ENCODE measurements around the gene C20orf96. TPM values are rescaled to one million over a fixed set of nuclear protein-coding genes. Genes with fewer than 3 reads are reported as not detected.
A peak's percentile ranks its signal among the peaks of the same experiment; 100 is the strongest.

C20orf96 gene
- total and polyA plus RNA-seq, 2 of the 4 experiments (the other 2 are of a cell fraction), result 2.0 to 9.8 TPM

- Histone ChIP-seq H3K27me3 (ENCODE audit: control insufficient read depth, insufficient read depth, low read length) (no peaks in the 10 kb centered on the region), H3K56ac (ENCODE audit: extremely low read depth, insufficient read depth, low read length) (peak overlapping the region; percentile 75), H3K9ac (ENCODE audit: low read depth, low read length) (peak overlapping the region; percentile 44), H3K23ac (ENCODE audit: low read depth, low read length) (peak overlapping the region; percentile 95), H4K5ac (ENCODE audit: low read depth, low read length) (peak overlapping the region; percentile 87), H4K91ac (ENCODE audit: insufficient read depth, low read depth, low read length) (peak overlapping the region; percentile 88), H3K36me3 (ENCODE audit: control insufficient read depth, insufficient read depth, low read length) (no peaks in the 10 kb centered on the region), H4K8ac (ENCODE audit: low read depth in 2 of 2, low read length in 2 of 2) (peak overlapping the region; percentile 45 to 85), H2AFZ (replicated peaks; ENCODE audit: low read length, poor library complexity) (peak overlapping the region; percentile 85), H2AK5ac (ENCODE audit: low read depth, low read length) (peak overlapping the region; percentile 9), H4K20me1 (ENCODE audit: insufficient read depth, low read length) (no peaks in the 10 kb centered on the region), H3K27ac (ENCODE audit: insufficient read depth, low read length) (peak overlapping the region; percentile 82), H3K79me1 (ENCODE audit: low read depth in 1 of 2, low read length in 2 of 2) (peaks cover 0 to 4% of the 10 kb centered on the region in 2 experiments; a peak in 1 of 4 replicates), H3K4me2 (ENCODE audit: low read depth, low read length) (peak overlapping the region; percentile 88), H3K18ac (ENCODE audit: low read depth, low read length) (peak overlapping the region; percentile 82), H2BK120ac (ENCODE audit: low read depth, low read length) (peak overlapping the region; percentile 93), H3K9me1 (ENCODE audit: insufficient read depth, low read length) (peaks cover 7% of the 10 kb centered on the region; the same call in 1 of the 2 replicates), H3K9me3 (ENCODE audit: control insufficient read depth, insufficient read depth, low read length) (no peaks in the 10 kb centered on the region), H3K14ac (replicated peaks; ENCODE audit: low read depth, low read length) (peak overlapping the region; percentile 95), H3K4ac (ENCODE audit: low read depth, low read length) (peak overlapping the region; percentile 94), H3K4me1 (ENCODE audit: control insufficient read depth, insufficient read depth, low read length) (peaks cover 9% of the 10 kb centered on the region), H2BK20ac (ENCODE audit: low read depth, low read length) (peak overlapping the region; percentile 75), H3K4me3 (ENCODE audit: insufficient read depth, low read depth, low read length) (peak overlapping the region; percentile 41), H2AK9ac (replicated peaks; ENCODE audit: low read depth, low read length, poor library complexity) (peak overlapping the region; percentile 70), H2BK15ac (ENCODE audit: low read depth, low read length) (peak overlapping the region; percentile 61; the same call in 2 of the 3 replicates), H2BK5ac (ENCODE audit: low read depth, low read length, poor library complexity, severe bottlenecking) (peak overlapping the region; percentile 94)
- dilution Hi-C loops (cut with HindIII; ENCODE audit: low sequenced_read_pairs, unreplicated experiment) (no loop called here), in situ Hi-C loops (cut with MboI; ENCODE audit: low sequenced_read_pairs) (no loop called here), intact Hi-C loops (cut with micrococcal nuclease) (loop anchor here (2.0 kb wide), 1 partner anchor 13 kb away; the partner anchor contains the start of gene ZCCHC3)
- peak; percentile 99 for DNase-seq
- 0% methylated on average over 10 of the region's 31 CpGs; no CpG with 5 or more reads in 1 of the 2 experiments for WGBS, 2 experiments (ENCODE audit: extremely low coverage in 2 of 2, insufficient read length in 1 of 2)
- TF ChIP-seq RCOR1 (IDR thresholded peaks at IDR 0.05; ENCODE audit: insufficient replicate concordance, low read length) (no peak), CTCF (conservative IDR thresholded peaks at IDR 0.05; ENCODE audit: low read depth, low read length) (no peak), CEBPB (IDR thresholded peaks at IDR 0.05; ENCODE audit: low read depth, low read length) (no peak), RFX5 (IDR thresholded peaks at IDR 0.05; ENCODE audit: low read depth, low read length) (peak; percentile 43; the same call in 1 of the 2 replicates), BHLHE40 (IDR thresholded peaks at IDR 0.05; ENCODE audit: low read depth, low read length) (peak; percentile 83; the same call in 1 of the 2 replicates), MAZ (IDR thresholded peaks at IDR 0.05; ENCODE audit: borderline replicate concordance, low read depth, low read length) (peak; percentile 87), POLR2A (IDR thresholded peaks at IDR 0.05; ENCODE audit: low read depth, low read length) (peak; percentile 31; the same call in 1 of the 2 replicates), CHD1 (IDR thresholded peaks at IDR 0.05; ENCODE audit: low read depth, low read length) (no peak), FOS (IDR thresholded peaks at IDR 0.05; ENCODE audit: low read depth, low read length) (no peak), MXI1 (IDR thresholded peaks at IDR 0.05; ENCODE audit: borderline replicate concordance, low read depth, low read length) (no peak; the same call in 1 of the 2 replicates), USF2 (IDR thresholded peaks at IDR 0.05; ENCODE audit: low read depth, low read length) (peak; percentile 66), RAD21 (IDR thresholded peaks at IDR 0.05; ENCODE audit: low read length) (no peak)
- CTCF ChIA-PET, result interaction anchor here (0.6 to 0.8 kb wide), 2 partner anchors 11 to 29 kb away, joined by 3 to 7 read pairs; no protein-coding TSS in a partner anchor
- peak; percentile 99 for ATAC-seq (ENCODE audit: low read depth)
- POLR2A ChIA-PET (ENCODE audit: unreplicated experiment), result interaction anchor here (1.1 kb wide), 1 partner anchor 12 kb away, joined by 5 read pairs; no protein-coding TSS in a partner anchor
- no TSS peak for BruUV-seq (replicated peaks)
These were observed 19.5 kb upstream of the C20orf96 start for GRCh38 chr20:309841-310644.
